Lower leg skin (tissue), 3 donors: ENCODE results near the gene SETD4.

ENCODE experiments used
- POLR2A ChIP-seq, 2 donors: fragments of 450-650 bp; IDR thresholded peaks; one replicate each; pipeline ENCODE4 v1.6.1; 2016 to 2017; ENCODE audit warnings: antibody characterized with exemption in 2 of 2, mild to moderate bottlenecking in 1 of 2, moderate library complexity in 1 of 2
- TF ChIP-seq, protein P1 (sequence below), 3 donors: fragments of 450-650 bp; IDR thresholded peaks; one replicate each; pipeline ENCODE4 v1.5.1; 2016; ENCODE audit warnings: antibody characterized with exemption in 3 of 3, mild to moderate bottlenecking in 3 of 3, moderate library complexity in 2 of 3

DNA sequence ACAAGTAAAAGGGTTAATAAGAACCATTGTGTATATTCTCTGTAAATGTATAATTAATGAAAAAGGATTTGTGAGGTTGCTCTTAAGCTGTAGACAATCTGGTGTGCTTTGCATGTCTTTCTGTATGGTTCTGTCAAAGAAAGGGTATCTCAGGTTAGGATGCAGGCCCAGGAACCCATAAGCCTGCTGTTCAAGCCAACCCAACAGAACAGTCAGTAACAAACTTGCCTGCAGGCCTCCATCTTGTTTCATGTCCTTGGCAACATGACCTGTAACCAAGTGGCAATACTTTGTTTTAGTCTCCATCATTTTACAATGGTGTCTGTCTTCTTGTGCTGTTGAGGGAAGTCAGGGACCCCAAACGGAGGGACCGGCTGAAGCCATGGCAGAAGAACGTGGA is 38.7 kb upstream of the SETD4 start:
- TF ChIP-seq, protein P1, sequence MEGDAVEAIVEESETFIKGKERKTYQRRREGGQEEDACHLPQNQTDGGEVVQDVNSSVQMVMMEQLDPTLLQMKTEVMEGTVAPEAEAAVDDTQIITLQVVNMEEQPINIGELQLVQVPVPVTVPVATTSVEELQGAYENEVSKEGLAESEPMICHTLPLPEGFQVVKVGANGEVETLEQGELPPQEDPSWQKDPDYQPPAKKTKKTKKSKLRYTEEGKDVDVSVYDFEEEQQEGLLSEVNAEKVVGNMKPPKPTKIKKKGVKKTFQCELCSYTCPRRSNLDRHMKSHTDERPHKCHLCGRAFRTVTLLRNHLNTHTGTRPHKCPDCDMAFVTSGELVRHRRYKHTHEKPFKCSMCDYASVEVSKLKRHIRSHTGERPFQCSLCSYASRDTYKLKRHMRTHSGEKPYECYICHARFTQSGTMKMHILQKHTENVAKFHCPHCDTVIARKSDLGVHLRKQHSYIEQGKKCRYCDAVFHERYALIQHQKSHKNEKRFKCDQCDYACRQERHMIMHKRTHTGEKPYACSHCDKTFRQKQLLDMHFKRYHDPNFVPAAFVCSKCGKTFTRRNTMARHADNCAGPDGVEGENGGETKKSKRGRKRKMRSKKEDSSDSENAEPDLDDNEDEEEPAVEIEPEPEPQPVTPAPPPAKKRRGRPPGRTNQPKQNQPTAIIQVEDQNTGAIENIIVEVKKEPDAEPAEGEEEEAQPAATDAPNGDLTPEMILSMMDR (IDR thresholded peaks at IDR 0.05): no peak
- no peak for TF ChIP-seq POLR2A (IDR thresholded peaks at IDR 0.05)
